SK-N-SH (cell line): Measurements from ENCODE around the gene SBF2. TPM values are rescaled to one million over a fixed set of nuclear protein-coding genes. Genes with fewer than 3 reads are reported as not detected.

ENCODE experiments used
- CTCF ChIA-PET: fragments of 300-600, 350-600 bp; formaldehyde crosslinking; extraction: SDS; loops from one replicate; lab custom pipeline; 2021; lab: Yijun Ruan, JAX
- POLR2A ChIA-PET: fragments of 350-600 bp; sonication (Branson Sonifier 250); formaldehyde crosslinking; extraction: SDS; loops from one replicate; lab custom pipeline; 2020; ENCODE audit warnings: antibody characterized with exemption, inconsistent platforms; lab: Yijun Ruan, JAX
- DNase-seq: peaks from one replicate; pipeline ENCODE4 v3.0.0; 2012
- H2AFZ ChIP-seq: fragments of 200-600 bp; sonication (generic); 2 replicates; pipeline ENCODE4 v1.8.1; 2016; ENCODE audit warnings: antibody characterized with exemption, mild to moderate bottlenecking, low read depth
- H3F3A ChIP-seq: fragments of 200-600 bp; sonication (generic); replicated peaks from 2 replicates; pipeline ENCODE3; 2016; ENCODE audit warnings: antibody characterized with exemption, mild to moderate bottlenecking; ENCODE audit not compliant: insufficient read depth
- H3K27ac ChIP-seq, 2 experiments: fragments of 200-500 bp in 1 of 2; fragments of 200-600 bp in 1 of 2; sonication (Bioruptor generic) in 1 of 2; sonication (generic), shearing (Covaris generic) in 1 of 2; 2 replicates each; pipeline versions ENCODE4 v1.5.1 to v1.6.1; 2014 to 2016; ENCODE audit warnings: low read depth in 2 of 2, inconsistent platforms in 1 of 2, low read length in 1 of 2, mild to moderate bottlenecking in 1 of 2, mixed read lengths in 1 of 2
- H3K27me3 ChIP-seq: fragments of 200-600 bp; sonication (generic), shearing (Covaris generic); 2 replicates; pipeline ENCODE4 v1.6.1; 2016; ENCODE audit warnings: mixed run types; ENCODE audit not compliant: insufficient read depth
- H3K36me3 ChIP-seq, 2 experiments: fragments of 200-500 bp in 1 of 2; fragments of 200-600 bp in 1 of 2; sonication (Bioruptor generic) in 1 of 2; sonication (generic) in 1 of 2; replicated peaks in 1 of 2; 2 replicates each; pipeline versions ENCODE3 to v1.5.1; 2014 to 2016; ENCODE audit warnings: low read length in 1 of 2, mild to moderate bottlenecking in 1 of 2; ENCODE audit not compliant: insufficient read depth in 2 of 2, control insufficient read depth in 1 of 2
- H3K4me1 ChIP-seq, 2 experiments: fragments of 200-500 bp in 1 of 2; fragments of 200-600 bp in 1 of 2; sonication (Bioruptor generic) in 1 of 2; sonication (generic), shearing (Covaris generic) in 1 of 2; 2 replicates each; pipeline versions ENCODE4 v1.5.1 to v1.6.1; 2014 to 2016; ENCODE audit warnings: low read depth in 1 of 2, low read length in 1 of 2, mixed run types in 1 of 2; ENCODE audit not compliant: insufficient read depth in 2 of 2, control insufficient read depth in 1 of 2
- H3K4me2 ChIP-seq: fragments of 200-600 bp; sonication (generic), shearing (Covaris generic); 2 replicates; pipeline ENCODE4 v1.6.1; 2017; ENCODE audit warnings: mixed run types
- H3K4me3 ChIP-seq, 2 experiments: fragments of 200-500 bp in 1 of 2; fragments of 200-600 bp in 1 of 2; sonication (Bioruptor generic) in 1 of 2; sonication (generic), shearing (Covaris generic) in 1 of 2; 2 replicates each; pipeline versions ENCODE4 v1.5.1 to v1.8.1; 2014 to 2016; ENCODE audit warnings: low read depth in 2 of 2, inconsistent platforms in 1 of 2, low read length in 1 of 2, mild to moderate bottlenecking in 1 of 2, mixed read lengths in 1 of 2, moderate library complexity in 1 of 2
- H3K79me2 ChIP-seq: fragments of 200-600 bp; sonication (generic); 2 replicates; pipeline ENCODE4 v1.8.1; 2017; ENCODE audit warnings: mild to moderate bottlenecking; ENCODE audit not compliant: insufficient read depth
- H3K9ac ChIP-seq: fragments of 200-600 bp; sonication (generic); 2 replicates; pipeline ENCODE4 v1.6.1; 2017; ENCODE audit warnings: mixed run types
- H3K9me2 ChIP-seq: fragments of 200-600 bp; sonication (generic); 2 replicates; pipeline ENCODE4 v1.6.1; 2017; ENCODE audit warnings: mixed run types
- H3K9me3 ChIP-seq: fragments of 200-600 bp; sonication (generic); 2 replicates; pipeline ENCODE4 v1.6.1; 2017; ENCODE audit warnings: mixed run types, mild to moderate bottlenecking, moderate library complexity
- H4K20me1 ChIP-seq: fragments of 200-600 bp; sonication (generic); 2 replicates; pipeline ENCODE4 v1.6.1; 2017; ENCODE audit warnings: mild to moderate bottlenecking, mixed run types; ENCODE audit not compliant: insufficient read depth
- CHD2 ChIP-seq: fragments of 150-350 bp; IDR thresholded peaks from 2 replicates; pipeline ENCODE4 v1.6.1; 2018; ENCODE audit warnings: low read length; ENCODE audit not compliant: partially characterized antibody
- EP300 ChIP-seq, 2 experiments: IDR thresholded peaks; 2 replicates each; pipeline versions ENCODE4 v1.4.0 to v1.6.1; 2012; ENCODE audit warnings: borderline replicate concordance in 1 of 2, low read depth in 1 of 2, low read length in 1 of 2
- EZH2phosphoT487 ChIP-seq: fragments of 200-600 bp; sonication (generic); IDR thresholded peaks from 2 replicates; pipeline ENCODE4 v1.6.1; 2017; ENCODE audit warnings: low read depth, mixed run types, mild to moderate bottlenecking, antibody characterized with exemption, moderate library complexity, borderline replicate concordance
- FOXM1 ChIP-seq: IDR thresholded peaks from 2 replicates; pipeline ENCODE4 v1.4.0; 2012; ENCODE audit warnings: low read depth, mild to moderate bottlenecking
- GATA2 ChIP-seq: sonication (generic); formaldehyde crosslinking; IDR thresholded peaks from 2 replicates; pipeline ENCODE4 v1.5.0; 2020; ENCODE audit warnings: mild to moderate bottlenecking, missing genetic modification reagents
- MEF2A ChIP-seq: IDR thresholded peaks from 2 replicates; pipeline ENCODE4 v1.4.0; 2012; ENCODE audit warnings: low read depth, borderline replicate concordance
- MXI1 ChIP-seq: IDR thresholded peaks from 2 replicates; pipeline ENCODE4 v1.6.1; 2012; ENCODE audit warnings: mild to moderate bottlenecking, low read depth, low read length, improper control_type of control experiment
- NFIC ChIP-seq: IDR thresholded peaks from 2 replicates; pipeline ENCODE4 v1.4.0; 2012; ENCODE audit warnings: borderline replicate concordance
- RAD21 ChIP-seq: IDR thresholded peaks from 2 replicates; pipeline ENCODE4 v1.6.1; 2012; ENCODE audit warnings: mild to moderate bottlenecking, low read length
- RCOR1 ChIP-seq: fragments of 150-350 bp; IDR thresholded peaks from 2 replicates; pipeline ENCODE4 v1.6.1; 2017; ENCODE audit warnings: antibody characterized with exemption, low read length
- RFX5 ChIP-seq: IDR thresholded peaks from 2 replicates; pipeline ENCODE4 v1.6.1; 2012; ENCODE audit warnings: mild to moderate bottlenecking, improper control_type of control experiment, low read length
- SIN3A ChIP-seq: IDR thresholded peaks from 2 replicates; pipeline ENCODE4 v1.6.1; 2012; ENCODE audit warnings: low read depth, mild to moderate bottlenecking, low read length, moderate library complexity, borderline replicate concordance
- SMC3 ChIP-seq: IDR thresholded peaks from 2 replicates; pipeline ENCODE4 v1.6.1; 2012; ENCODE audit warnings: low read depth, low read length, improper control_type of control experiment
- TEAD4 ChIP-seq: IDR thresholded peaks from 2 replicates; pipeline ENCODE4 v1.4.0; 2012; ENCODE audit warnings: mild to moderate bottlenecking, borderline replicate concordance; ENCODE audit not compliant: insufficient read depth
- WGBS: methylation state at CpG from one replicate; pipeline ENCODE4 v1.1.6; 2017; ENCODE audit warnings: low lambda C conversion rate; 5-methylcytosine and 5-hydroxymethylcytosine counted together
- polyA plus RNA-seq, 3 experiments: library from polyadenylated mRNA; depleted of rRNA; stranded (reverse); fragments of >200 nt; gene quantifications; 2 replicates each; pipeline ENCODE4 v1.2.3, GENCODE V29; 2012
- TF ChIP-seq, protein P1 (sequence below): fragments of 200-600 bp; sonication (generic); IDR thresholded peaks from 2 replicates; pipeline ENCODE4 v1.6.1; 2017; ENCODE audit warnings: antibody characterized with exemption, mild to moderate bottlenecking, moderate library complexity
- TF ChIP-seq, protein P2 (sequence below): IDR thresholded peaks from 2 replicates; pipeline ENCODE4 v1.4.0; 2012; ENCODE audit warnings: low read depth, borderline replicate concordance
- TF ChIP-seq, protein P3 (sequence below): IDR thresholded peaks from 2 replicates; pipeline ENCODE4; 2012
- TF ChIP-seq, protein P4 (sequence below): IDR thresholded peaks from 2 replicates; pipeline ENCODE4 v1.4.0; 2012; ENCODE audit warnings: low read depth, borderline replicate concordance
- TF ChIP-seq, protein P5 (sequence below): IDR thresholded peaks from 2 replicates; pipeline ENCODE4 v1.6.1; 2012; ENCODE audit warnings: mild to moderate bottlenecking, low read depth, low read length, moderate library complexity
- TF ChIP-seq, protein P6 (sequence below): fragments of 150-350 bp; IDR thresholded peaks from 2 replicates; pipeline ENCODE4 v1.6.1; 2016; ENCODE audit warnings: mild to moderate bottlenecking, low read depth, low read length

The SBF2 gene
- polyA plus RNA-seq, 1 of the 3 experiments (the other 2 are of a cell fraction) = 23.0 TPM

DNA sequence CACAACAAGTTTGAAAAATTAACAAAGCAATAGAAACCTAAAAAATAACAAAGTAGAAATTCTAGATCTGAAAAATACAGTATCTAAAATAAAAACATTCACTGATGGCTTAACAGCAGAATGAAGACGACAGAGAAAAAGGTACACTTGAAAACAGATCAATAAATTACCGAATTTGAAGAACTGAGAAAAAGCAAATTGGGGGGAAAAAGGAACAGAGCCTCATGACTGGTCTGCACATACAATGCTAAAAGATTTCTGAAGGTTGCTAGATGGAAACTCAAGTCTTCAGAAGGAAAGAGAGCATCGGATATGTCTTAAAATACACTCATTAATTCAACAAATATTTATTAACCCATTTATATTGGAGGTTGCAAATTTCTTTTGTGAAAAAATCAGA lies 71.6 kb downstream of the SBF2 start:
- Histone ChIP-seq H2AFZ (no peak overlapping the region), H3K9me3 (no peaks in the 10 kb centered on the region), H3K4me1 (no peaks in the 10 kb centered on the region), H3K9me2 (no peaks in the 10 kb centered on the region), H3K9ac (no peak overlapping the region), H3K79me2 (peaks cover 53% of the 10 kb centered on the region), H3K4me3 (no peak overlapping the region), H3K27me3 (no peaks in the 10 kb centered on the region), H3K4me2 (no peak overlapping the region), H3K27ac (no peak overlapping the region), H4K20me1 (peaks cover 7% of the 10 kb centered on the region; the same call in 1 of the 2 replicates), H3K36me3 (no peaks in the 10 kb centered on the region), H3F3A (peaks cover 10% of the 10 kb centered on the region)
- DNase-seq = no peak
- ChIA-PET POLR2A (no interaction called here), CTCF (interaction anchor here (1.7 to 1.8 kb wide), 3 partner anchors 14 to 84 kb away, joined by 3 to 8 read pairs (median 4); no protein-coding TSS in a partner anchor)
- WGBS = 93% methylated on average over 3 of the region's 3 CpGs
- TF ChIP-seq SMC3 (no peak), NFIC (no peak), EZH2phosphoT487 (no peak), MEF2A (no peak), TEAD4 (no peak), FOXM1 (no peak), GATA2 (CRISPR knock-in tag) (no peak), RAD21 (no peak), MXI1 (no peak), RFX5 (no peak), SIN3A (no peak), CHD2 (no peak), RCOR1 (no peak), EP300 (IDR thresholded peaks at IDR 0.05; ENCODE audit: borderline replicate concordance in 1 of 2, low read depth in 1 of 2, low read length in 1 of 2) (no peak)
- TF ChIP-seq, protein P1, sequence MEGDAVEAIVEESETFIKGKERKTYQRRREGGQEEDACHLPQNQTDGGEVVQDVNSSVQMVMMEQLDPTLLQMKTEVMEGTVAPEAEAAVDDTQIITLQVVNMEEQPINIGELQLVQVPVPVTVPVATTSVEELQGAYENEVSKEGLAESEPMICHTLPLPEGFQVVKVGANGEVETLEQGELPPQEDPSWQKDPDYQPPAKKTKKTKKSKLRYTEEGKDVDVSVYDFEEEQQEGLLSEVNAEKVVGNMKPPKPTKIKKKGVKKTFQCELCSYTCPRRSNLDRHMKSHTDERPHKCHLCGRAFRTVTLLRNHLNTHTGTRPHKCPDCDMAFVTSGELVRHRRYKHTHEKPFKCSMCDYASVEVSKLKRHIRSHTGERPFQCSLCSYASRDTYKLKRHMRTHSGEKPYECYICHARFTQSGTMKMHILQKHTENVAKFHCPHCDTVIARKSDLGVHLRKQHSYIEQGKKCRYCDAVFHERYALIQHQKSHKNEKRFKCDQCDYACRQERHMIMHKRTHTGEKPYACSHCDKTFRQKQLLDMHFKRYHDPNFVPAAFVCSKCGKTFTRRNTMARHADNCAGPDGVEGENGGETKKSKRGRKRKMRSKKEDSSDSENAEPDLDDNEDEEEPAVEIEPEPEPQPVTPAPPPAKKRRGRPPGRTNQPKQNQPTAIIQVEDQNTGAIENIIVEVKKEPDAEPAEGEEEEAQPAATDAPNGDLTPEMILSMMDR = no peak
- TF ChIP-seq, protein P2, sequence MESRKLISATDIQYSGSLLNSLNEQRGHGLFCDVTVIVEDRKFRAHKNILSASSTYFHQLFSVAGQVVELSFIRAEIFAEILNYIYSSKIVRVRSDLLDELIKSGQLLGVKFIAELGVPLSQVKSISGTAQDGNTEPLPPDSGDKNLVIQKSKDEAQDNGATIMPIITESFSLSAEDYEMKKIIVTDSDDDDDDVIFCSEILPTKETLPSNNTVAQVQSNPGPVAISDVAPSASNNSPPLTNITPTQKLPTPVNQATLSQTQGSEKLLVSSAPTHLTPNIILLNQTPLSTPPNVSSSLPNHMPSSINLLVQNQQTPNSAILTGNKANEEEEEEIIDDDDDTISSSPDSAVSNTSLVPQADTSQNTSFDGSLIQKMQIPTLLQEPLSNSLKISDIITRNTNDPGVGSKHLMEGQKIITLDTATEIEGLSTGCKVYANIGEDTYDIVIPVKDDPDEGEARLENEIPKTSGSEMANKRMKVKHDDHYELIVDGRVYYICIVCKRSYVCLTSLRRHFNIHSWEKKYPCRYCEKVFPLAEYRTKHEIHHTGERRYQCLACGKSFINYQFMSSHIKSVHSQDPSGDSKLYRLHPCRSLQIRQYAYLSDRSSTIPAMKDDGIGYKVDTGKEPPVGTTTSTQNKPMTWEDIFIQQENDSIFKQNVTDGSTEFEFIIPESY = no peak
- TF ChIP-seq, protein P3, sequence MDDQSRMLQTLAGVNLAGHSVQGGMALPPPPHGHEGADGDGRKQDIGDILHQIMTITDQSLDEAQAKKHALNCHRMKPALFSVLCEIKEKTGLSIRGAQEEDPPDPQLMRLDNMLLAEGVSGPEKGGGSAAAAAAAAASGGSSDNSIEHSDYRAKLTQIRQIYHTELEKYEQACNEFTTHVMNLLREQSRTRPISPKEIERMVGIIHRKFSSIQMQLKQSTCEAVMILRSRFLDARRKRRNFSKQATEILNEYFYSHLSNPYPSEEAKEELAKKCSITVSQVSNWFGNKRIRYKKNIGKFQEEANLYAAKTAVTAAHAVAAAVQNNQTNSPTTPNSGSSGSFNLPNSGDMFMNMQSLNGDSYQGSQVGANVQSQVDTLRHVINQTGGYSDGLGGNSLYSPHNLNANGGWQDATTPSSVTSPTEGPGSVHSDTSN = no peak
- TF ChIP-seq, protein P4, sequence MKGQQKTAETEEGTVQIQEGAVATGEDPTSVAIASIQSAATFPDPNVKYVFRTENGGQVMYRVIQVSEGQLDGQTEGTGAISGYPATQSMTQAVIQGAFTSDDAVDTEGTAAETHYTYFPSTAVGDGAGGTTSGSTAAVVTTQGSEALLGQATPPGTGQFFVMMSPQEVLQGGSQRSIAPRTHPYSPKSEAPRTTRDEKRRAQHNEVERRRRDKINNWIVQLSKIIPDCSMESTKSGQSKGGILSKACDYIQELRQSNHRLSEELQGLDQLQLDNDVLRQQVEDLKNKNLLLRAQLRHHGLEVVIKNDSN = no peak
- TF ChIP-seq, protein P5, sequence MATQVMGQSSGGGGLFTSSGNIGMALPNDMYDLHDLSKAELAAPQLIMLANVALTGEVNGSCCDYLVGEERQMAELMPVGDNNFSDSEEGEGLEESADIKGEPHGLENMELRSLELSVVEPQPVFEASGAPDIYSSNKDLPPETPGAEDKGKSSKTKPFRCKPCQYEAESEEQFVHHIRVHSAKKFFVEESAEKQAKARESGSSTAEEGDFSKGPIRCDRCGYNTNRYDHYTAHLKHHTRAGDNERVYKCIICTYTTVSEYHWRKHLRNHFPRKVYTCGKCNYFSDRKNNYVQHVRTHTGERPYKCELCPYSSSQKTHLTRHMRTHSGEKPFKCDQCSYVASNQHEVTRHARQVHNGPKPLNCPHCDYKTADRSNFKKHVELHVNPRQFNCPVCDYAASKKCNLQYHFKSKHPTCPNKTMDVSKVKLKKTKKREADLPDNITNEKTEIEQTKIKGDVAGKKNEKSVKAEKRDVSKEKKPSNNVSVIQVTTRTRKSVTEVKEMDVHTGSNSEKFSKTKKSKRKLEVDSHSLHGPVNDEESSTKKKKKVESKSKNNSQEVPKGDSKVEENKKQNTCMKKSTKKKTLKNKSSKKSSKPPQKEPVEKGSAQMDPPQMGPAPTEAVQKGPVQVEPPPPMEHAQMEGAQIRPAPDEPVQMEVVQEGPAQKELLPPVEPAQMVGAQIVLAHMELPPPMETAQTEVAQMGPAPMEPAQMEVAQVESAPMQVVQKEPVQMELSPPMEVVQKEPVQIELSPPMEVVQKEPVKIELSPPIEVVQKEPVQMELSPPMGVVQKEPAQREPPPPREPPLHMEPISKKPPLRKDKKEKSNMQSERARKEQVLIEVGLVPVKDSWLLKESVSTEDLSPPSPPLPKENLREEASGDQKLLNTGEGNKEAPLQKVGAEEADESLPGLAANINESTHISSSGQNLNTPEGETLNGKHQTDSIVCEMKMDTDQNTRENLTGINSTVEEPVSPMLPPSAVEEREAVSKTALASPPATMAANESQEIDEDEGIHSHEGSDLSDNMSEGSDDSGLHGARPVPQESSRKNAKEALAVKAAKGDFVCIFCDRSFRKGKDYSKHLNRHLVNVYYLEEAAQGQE = no peak
- TF ChIP-seq, protein P6, sequence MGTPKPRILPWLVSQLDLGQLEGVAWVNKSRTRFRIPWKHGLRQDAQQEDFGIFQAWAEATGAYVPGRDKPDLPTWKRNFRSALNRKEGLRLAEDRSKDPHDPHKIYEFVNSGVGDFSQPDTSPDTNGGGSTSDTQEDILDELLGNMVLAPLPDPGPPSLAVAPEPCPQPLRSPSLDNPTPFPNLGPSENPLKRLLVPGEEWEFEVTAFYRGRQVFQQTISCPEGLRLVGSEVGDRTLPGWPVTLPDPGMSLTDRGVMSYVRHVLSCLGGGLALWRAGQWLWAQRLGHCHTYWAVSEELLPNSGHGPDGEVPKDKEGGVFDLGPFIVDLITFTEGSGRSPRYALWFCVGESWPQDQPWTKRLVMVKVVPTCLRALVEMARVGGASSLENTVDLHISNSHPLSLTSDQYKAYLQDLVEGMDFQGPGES = no peak
